ENCODE data around the gene PKMYT1. TPM values are rescaled to one million over a fixed set of nuclear protein-coding genes. Genes with fewer than 3 reads are reported as not detected.

Gene PKMYT1
- total and polyA plus RNA-seq, 9 of the 15 experiments (the other 6 are each of a cell fraction or from before 2014, with no cell fraction given), result 8.7 to 201 (median 37.8) TPM

DNA sequence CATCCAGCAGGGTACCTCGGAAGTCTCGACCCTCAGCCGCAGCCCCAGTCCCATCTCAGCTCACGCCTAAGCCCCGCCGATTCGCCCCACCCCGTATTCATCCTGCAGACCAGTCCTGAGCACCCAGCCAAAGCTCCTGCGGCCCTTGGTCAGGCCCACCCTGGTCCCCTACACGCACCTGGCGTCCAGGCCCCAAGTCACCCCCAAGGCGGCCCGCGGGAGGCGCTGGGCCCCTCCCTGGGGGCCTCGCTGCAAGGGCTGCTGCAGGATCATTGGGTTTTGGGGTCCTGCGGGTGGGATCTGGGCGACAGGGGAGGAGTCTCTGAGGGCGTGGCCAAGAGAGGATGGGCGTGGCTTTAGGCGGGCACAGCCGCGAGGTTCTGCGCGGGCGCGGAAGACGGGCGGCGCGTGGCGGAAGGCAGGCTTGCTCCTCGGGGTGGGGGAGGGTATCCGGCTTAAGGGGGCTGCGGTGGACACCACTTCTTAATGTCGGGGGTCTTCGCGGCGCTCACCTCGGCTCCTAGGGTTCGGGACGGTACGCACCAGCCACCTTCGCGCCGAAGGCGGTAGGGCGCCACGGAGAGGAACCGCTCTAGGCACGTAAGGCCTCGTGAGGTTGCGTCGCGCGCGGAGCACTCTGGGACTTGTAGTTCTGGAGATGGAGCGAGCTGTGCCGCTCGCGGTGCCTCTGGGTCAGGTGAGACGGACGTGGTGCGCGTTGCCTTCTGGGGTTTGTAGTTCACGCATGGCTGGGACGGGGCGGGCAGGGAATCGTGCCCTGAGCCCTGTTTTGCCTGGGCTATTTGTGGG is 43.6 kb upstream of the PKMYT1 start, which contains the start of the genes HCFC1R1 and THOC6 (continued):
- TF ChIP-seq CREB3L1 (IDR thresholded peaks at IDR 0.05; ENCODE audit: borderline replicate concordance, low read depth) (peak; percentile 96), FOXA3 (CRISPR knock-in tag; conservative IDR thresholded peaks at IDR 0.05 in 1 of 2, IDR thresholded peaks at IDR 0.05 in 1 of 2) (no peak), THRAP3 (IDR thresholded peaks at IDR 0.05; ENCODE audit: borderline replicate concordance) (no peak; the same call in 1 of the 2 replicates), SMAD3 (CRISPR knock-in tag; conservative IDR thresholded peaks at IDR 0.05) (0 out of 2 replicates have a peak, but pooled peaks have one; percentile 14), YY1 (IDR thresholded peaks at IDR 0.05; ENCODE audit: borderline replicate concordance in 1 of 3, control insufficient read depth in 1 of 3, extremely low read depth in 1 of 3, insufficient read depth in 3 of 3, insufficient read length in 1 of 3, insufficient replicate concordance in 2 of 3, low read depth in 1 of 3, low read length in 2 of 3) (peak in 2 of 3 experiments; percentile 42 to 61), SETDB1 (IDR thresholded peaks at IDR 0.05; ENCODE audit: low read length) (peak; percentile 26), ZBTB9 (CRISPR knock-in tag; IDR thresholded peaks at IDR 0.05) (peak; percentile 82; the same call in 1 of the 2 replicates), CBFA2T2 (conservative IDR thresholded peaks at IDR 0.05) (peak; percentile 59), FOXO4 (CRISPR knock-in tag; IDR thresholded peaks at IDR 0.05) (peak; percentile 58; the same call in 1 of the 2 replicates)
- TF ChIP-seq, protein P1, sequence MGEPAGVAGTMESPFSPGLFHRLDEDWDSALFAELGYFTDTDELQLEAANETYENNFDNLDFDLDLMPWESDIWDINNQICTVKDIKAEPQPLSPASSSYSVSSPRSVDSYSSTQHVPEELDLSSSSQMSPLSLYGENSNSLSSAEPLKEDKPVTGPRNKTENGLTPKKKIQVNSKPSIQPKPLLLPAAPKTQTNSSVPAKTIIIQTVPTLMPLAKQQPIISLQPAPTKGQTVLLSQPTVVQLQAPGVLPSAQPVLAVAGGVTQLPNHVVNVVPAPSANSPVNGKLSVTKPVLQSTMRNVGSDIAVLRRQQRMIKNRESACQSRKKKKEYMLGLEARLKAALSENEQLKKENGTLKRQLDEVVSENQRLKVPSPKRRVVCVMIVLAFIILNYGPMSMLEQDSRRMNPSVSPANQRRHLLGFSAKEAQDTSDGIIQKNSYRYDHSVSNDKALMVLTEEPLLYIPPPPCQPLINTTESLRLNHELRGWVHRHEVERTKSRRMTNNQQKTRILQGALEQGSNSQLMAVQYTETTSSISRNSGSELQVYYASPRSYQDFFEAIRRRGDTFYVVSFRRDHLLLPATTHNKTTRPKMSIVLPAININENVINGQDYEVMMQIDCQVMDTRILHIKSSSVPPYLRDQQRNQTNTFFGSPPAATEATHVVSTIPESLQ (CRISPR knock-in tag; IDR thresholded peaks at IDR 0.05), result no peak; the same call in 1 of the 2 replicates
- TF ChIP-seq, protein P2, sequence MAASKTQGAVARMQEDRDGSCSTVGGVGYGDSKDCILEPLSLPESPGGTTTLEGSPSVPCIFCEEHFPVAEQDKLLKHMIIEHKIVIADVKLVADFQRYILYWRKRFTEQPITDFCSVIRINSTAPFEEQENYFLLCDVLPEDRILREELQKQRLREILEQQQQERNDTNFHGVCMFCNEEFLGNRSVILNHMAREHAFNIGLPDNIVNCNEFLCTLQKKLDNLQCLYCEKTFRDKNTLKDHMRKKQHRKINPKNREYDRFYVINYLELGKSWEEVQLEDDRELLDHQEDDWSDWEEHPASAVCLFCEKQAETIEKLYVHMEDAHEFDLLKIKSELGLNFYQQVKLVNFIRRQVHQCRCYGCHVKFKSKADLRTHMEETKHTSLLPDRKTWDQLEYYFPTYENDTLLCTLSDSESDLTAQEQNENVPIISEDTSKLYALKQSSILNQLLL (CRISPR knock-in tag; IDR thresholded peaks at IDR 0.05; ENCODE audit: borderline replicate concordance), result no peak
- TF ChIP-seq, protein P3, sequence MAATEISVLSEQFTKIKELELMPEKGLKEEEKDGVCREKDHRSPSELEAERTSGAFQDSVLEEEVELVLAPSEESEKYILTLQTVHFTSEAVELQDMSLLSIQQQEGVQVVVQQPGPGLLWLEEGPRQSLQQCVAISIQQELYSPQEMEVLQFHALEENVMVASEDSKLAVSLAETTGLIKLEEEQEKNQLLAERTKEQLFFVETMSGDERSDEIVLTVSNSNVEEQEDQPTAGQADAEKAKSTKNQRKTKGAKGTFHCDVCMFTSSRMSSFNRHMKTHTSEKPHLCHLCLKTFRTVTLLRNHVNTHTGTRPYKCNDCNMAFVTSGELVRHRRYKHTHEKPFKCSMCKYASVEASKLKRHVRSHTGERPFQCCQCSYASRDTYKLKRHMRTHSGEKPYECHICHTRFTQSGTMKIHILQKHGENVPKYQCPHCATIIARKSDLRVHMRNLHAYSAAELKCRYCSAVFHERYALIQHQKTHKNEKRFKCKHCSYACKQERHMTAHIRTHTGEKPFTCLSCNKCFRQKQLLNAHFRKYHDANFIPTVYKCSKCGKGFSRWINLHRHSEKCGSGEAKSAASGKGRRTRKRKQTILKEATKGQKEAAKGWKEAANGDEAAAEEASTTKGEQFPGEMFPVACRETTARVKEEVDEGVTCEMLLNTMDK (IDR thresholded peaks at IDR 0.05; ENCODE audit: borderline replicate concordance, insufficient read depth, low read depth, low read length, poor library complexity, severe bottlenecking), result peak; percentile 75
